Fibroblast of peridontal ligament (primary cell): ENCODE data around the gene METTL24.

ENCODE experiments used
- DNase-seq: peaks from one replicate; pipeline ENCODE4 v3.0.0-alpha.2; 2010; ENCODE audit errors: extremely low read depth

The METTL24 gene

DNA sequence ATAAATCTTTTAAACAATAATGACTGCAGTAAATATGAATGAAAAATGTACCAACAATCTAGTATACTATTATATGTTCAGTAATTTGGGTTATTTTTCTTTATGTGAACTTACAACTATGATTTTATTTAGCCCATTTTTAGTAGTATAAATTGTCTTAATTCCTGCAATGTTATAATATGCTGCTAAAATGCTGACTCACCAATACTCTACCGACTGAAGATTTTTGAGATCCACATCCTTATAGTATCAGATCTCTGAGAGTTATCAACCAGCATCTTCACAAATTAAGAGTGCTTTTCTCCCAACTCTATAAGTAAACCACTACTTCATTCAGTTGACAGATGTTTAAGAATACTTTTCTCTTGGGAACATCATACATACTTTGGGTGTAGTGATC is 161.3 kb downstream of the METTL24 start:
- no peak for DNase-seq

DNA sequence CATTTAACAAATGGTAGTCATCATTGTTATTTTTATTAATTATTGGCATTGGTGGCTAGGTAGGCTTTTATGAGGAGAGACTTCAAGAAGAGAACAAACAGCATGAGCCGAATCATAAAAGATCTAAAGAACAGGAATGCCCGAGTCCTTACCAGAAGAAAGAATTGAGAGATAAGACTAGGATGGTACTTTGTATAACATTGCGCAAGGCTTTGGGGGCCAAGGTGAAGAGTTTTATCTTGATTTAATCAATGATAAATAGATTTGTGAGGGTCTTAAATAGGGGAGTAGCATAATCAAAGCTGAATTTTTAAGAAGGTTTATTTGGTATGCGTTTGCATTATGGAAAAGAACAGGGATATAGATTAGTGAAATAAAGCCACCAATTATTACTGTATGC is 162.5 kb downstream of the METTL24 start:
- no peak for DNase-seq
